Retinal pigment epithelial cell (primary cell): Measurements from ENCODE around the gene EFHD2.

ENCODE experiments used
- DNase-seq: peaks from one replicate; pipeline ENCODE4 v3.0.0-alpha.2; 2010; ENCODE audit warnings: low read depth
- H3K4me3 ChIP-seq: 2 replicates; pipeline ENCODE4 v1.5.1; 2011; ENCODE audit warnings: mild to moderate bottlenecking, low read length, control low read depth, moderate library complexity
- CTCF ChIP-seq: conservative IDR thresholded peaks from 2 replicates; pipeline ENCODE4 v1.5.1; 2011; ENCODE audit warnings: low read depth, low read length, control low read depth, inconsistent platforms

Gene EFHD2

GRCh38 chr1:15413563-15414444 lies 4.1 kb downstream of the EFHD2 start:
- H3K4me3 ChIP-seq: no peak overlapping the region
- DNase-seq: no peak
- no peak for TF ChIP-seq CTCF

- no peak for TF ChIP-seq CTCF
- H3K4me3 ChIP-seq: no peak overlapping the region
- no peak for DNase-seq
Observed at GRCh38 chr1:15414445-15414983, 4.8 kb downstream of the EFHD2 start.

- TF ChIP-seq CTCF: no peak
- DNase-seq: peak; percentile 38
- no peak overlapping the region for H3K4me3 ChIP-seq
Observed at GRCh38 chr1:15417059-15417934, 7.6 kb downstream of the EFHD2 start.

GRCh38 chr1:15418806-15419515 lies 9.3 kb downstream of the EFHD2 start:
- no peak overlapping the region for H3K4me3 ChIP-seq
- TF ChIP-seq CTCF: no peak
- peak; percentile 89 for DNase-seq

- peak; percentile 21 for TF ChIP-seq CTCF
- DNase-seq: no peak
Observed at GRCh38 chr1:15420853-15421465, 11.3 kb downstream of the EFHD2 start.

GRCh38 chr1:15422871-15423270 lies 13.2 kb downstream of the EFHD2 start:
- H3K4me3 ChIP-seq: no peak overlapping the region
- no peak for TF ChIP-seq CTCF
- no peak for DNase-seq

More at GRCh38 chr1:15420853-15421465, 11.3 kb downstream of the EFHD2 start:
- no peak overlapping the region for H3K4me3 ChIP-seq
